GM21619 (cell line): ENCODE data around the gene LYRM7.
"Not testable (repeated sequence)": the region's sequence is repeated elsewhere in the genome, so short reads cannot be mapped to it uniquely, and the experiment has no call there.

Experiments used
- ATAC-seq: cut with Tn5 transposase; IDR thresholded peaks from one replicate; pipeline ENCODE4 v1.9.1; 2021; ENCODE audit not compliant: unreplicated experiment

Gene LYRM7

GRCh38 chr5:131218392-131218791 lies 47.6 kb downstream of the LYRM7 start:
- ATAC-seq = no peak

- ATAC-seq = no peak
Measured at GRCh38 chr5:131220566-131220965, 49.8 kb downstream of the LYRM7 start.

GRCh38 chr5:131221008-131221703 lies 50.4 kb downstream of the LYRM7 start:
- ATAC-seq = no peak

- no peak for ATAC-seq
Measured at GRCh38 chr5:131221888-131222287, 51.1 kb downstream of the LYRM7 start.

- ATAC-seq = no peak
Measured at GRCh38 chr5:131222731-131223130, 52.0 kb downstream of the LYRM7 start.

- no peak for ATAC-seq
Measured at GRCh38 chr5:131223751-131224386, 53.1 kb downstream of the LYRM7 start.

- ATAC-seq = peak; percentile 82
Measured at GRCh38 chr5:131224387-131225201, 53.9 kb downstream of the LYRM7 start.

- ATAC-seq = no peak
Measured at GRCh38 chr5:131225282-131225974, 54.7 kb downstream of the LYRM7 start.

GRCh38 chr5:131226899-131227298 lies 56.2 kb downstream of the LYRM7 start:
- ATAC-seq = no peak

GRCh38 chr5:131228646-131229045 lies 57.9 kb downstream of the LYRM7 start:
- no peak for ATAC-seq

- ATAC-seq = no peak
Measured at GRCh38 chr5:131229623-131230022, 58.9 kb downstream of the LYRM7 start.

GRCh38 chr5:131230406-131230805 lies 59.7 kb downstream of the LYRM7 start:
- peak; percentile 67 for ATAC-seq

GRCh38 chr5:131239686-131240085 lies 68.9 kb downstream of the LYRM7 start:
- ATAC-seq = no peak

GRCh38 chr5:131242728-131243255 lies 72.0 kb downstream of the LYRM7 start:
- ATAC-seq = no peak

GRCh38 chr5:131245312-131245711 lies 74.6 kb downstream of the LYRM7 start:
- peak; percentile 59 for ATAC-seq

- no peak for ATAC-seq
Measured at GRCh38 chr5:131245948-131246347, 75.2 kb downstream of the LYRM7 start.

- ATAC-seq = no peak
Measured at GRCh38 chr5:131246504-131246903, 75.8 kb downstream of the LYRM7 start.

GRCh38 chr5:131250751-131251475 lies 80.2 kb downstream of the LYRM7 start:
- ATAC-seq = no peak

- ATAC-seq = peak; percentile 84
Measured at GRCh38 chr5:131252824-131253171, 82.1 kb downstream of the LYRM7 start.

- not testable (repeated sequence) for ATAC-seq
Measured at GRCh38 chr5:131254025-131254424, 83.3 kb downstream of the LYRM7 start.
